Osteocyte (in vitro differentiated cells): ENCODE measurements around the gene HLA-C. TPM values are rescaled to one million over a fixed set of nuclear protein-coding genes. Genes with fewer than 3 reads are reported as not detected.

ENCODE experiments used
- DNase-seq: peaks from one replicate; pipeline ENCODE4 v3.0.0; 2021; ENCODE audit warnings: mixed read lengths; ENCODE audit not compliant: unreplicated experiment; ENCODE audit errors: extremely low spot score
- H3K27ac Mint-ChIP-seq: one replicate; pipeline ENCODE4 v1.8.0; 2021; ENCODE audit warnings: mild to moderate bottlenecking, mixed read lengths; ENCODE audit not compliant: unreplicated experiment
- H3K27me3 Mint-ChIP-seq: one replicate; pipeline ENCODE4 v1.8.0; 2021; ENCODE audit warnings: mixed read lengths; ENCODE audit not compliant: unreplicated experiment
- H3K36me3 Mint-ChIP-seq: one replicate; pipeline ENCODE4 v1.8.0; 2021; ENCODE audit warnings: mixed read lengths; ENCODE audit not compliant: unreplicated experiment
- H3K4me1 Mint-ChIP-seq: one replicate; pipeline ENCODE4 v1.8.0; 2021; ENCODE audit warnings: mixed read lengths; ENCODE audit not compliant: unreplicated experiment
- H3K4me3 Mint-ChIP-seq: one replicate; pipeline ENCODE4 v1.8.0; 2021; ENCODE audit warnings: mild to moderate bottlenecking, moderate library complexity, mixed read lengths; ENCODE audit not compliant: unreplicated experiment
- H3K9me3 Mint-ChIP-seq: one replicate; pipeline ENCODE4 v1.8.0; 2021; ENCODE audit warnings: mixed read lengths; ENCODE audit not compliant: unreplicated experiment
- CTCF ChIP-seq: fragments of 200-600 bp; sonication (generic); IDR thresholded peaks from 2 replicates; pipeline ENCODE4 v1.5.0; 2021; ENCODE audit warnings: antibody characterized with exemption, mild to moderate bottlenecking, moderate library complexity
- long read RNA-seq: library from polyadenylated mRNA; unstranded; transcript quantifications from one replicate; pipeline ENCODE4 v2.0.0, GENCODE V29; 2021
- total RNA-seq: library from RNA; stranded (reverse); gene quantifications from 2 replicates; pipeline ENCODE4 v1.2.1, GENCODE V29; 2021

Gene HLA-C
- 408 and 450 TPM in 2 replicates for total RNA-seq
- long read RNA-seq, transcript HLA-C-208 (6 exons, 1,880 nt), result minor isoform, 6 of 371 reads
- long read RNA-seq, transcript HLA-C-201 (8 exons, 1,536 nt), result major isoform, 316 of 371 reads
- long read RNA-seq, partial matches to known transcripts, result 15 of 371 reads
- long read RNA-seq, other reads (novel, unspliced or antisense), result 34 of 371 reads

- Mint-ChIP-seq H3K4me1 (peaks cover 20% of the 10 kb centered on the region), H3K4me3 (peak within 1 kb of the TSS; percentile 76), H3K27me3 (peaks cover 39% of the 10 kb centered on the region), H3K9me3 (no peaks in the 10 kb centered on the region), H3K36me3 (peaks cover 21% of the 10 kb centered on the region), H3K27ac (peak within 1 kb of the TSS; percentile 81)
- DNase-seq, result peak; percentile 94
- peak; percentile 8 for TF ChIP-seq CTCF
These were observed at the start of gene HLA-C for GRCh38 chr6:31271641-31272357. TSS of gene HLA-C (minus strand) at chr6:31272092. CDS start at chr6:31272071, 21 bp downstream.

DNA sequence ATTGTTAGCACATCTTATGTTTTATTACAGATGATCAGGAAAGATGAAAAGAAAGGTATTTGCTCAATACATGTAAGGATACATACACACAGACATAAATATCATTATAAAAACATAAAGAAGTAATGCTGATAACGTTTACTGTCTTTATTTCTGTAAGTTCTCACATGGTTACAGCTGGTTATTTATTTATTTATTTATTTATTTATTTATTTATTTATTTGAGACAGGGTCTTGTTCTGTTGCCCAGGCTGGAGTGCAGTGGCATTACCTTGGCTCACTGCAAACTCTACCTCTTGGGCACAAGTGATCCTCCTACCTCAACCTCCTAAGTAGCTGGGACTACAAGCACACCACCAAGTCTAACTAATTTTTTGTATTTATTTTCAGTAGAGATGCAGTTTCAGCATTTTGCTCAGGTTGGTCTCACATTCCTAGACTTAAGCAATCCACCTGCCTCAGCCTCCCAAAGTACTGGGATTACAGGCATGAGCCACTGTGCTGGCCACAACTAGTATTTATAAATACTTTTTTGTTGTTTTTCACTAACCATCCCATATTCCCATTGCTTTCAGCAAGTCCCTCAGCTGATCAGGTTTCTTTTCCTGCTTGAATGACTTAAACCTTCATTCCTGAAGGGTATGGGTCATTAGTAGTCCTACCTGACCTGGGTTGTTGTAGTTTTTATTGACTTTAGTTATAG lies 49.3 kb upstream of the HLA-C start:
- Mint-ChIP-seq H3K27ac (no peak overlapping the region), H3K36me3 (no peaks in the 10 kb centered on the region), H3K4me3 (no peak overlapping the region), H3K9me3 (no peaks in the 10 kb centered on the region), H3K27me3 (peaks cover 77% of the 10 kb centered on the region), H3K4me1 (no peaks in the 10 kb centered on the region)
- no peak for DNase-seq
- TF ChIP-seq CTCF, result no peak

- Mint-ChIP-seq H3K9me3 (no peaks in the 10 kb centered on the region), H3K4me3 (no peak overlapping the region), H3K4me1 (no peaks in the 10 kb centered on the region), H3K27ac (no peak overlapping the region), H3K36me3 (no peaks in the 10 kb centered on the region), H3K27me3 (peaks cover 83% of the 10 kb centered on the region)
- no peak for TF ChIP-seq CTCF
- DNase-seq, result no peak
These were observed 45.1 kb upstream of the HLA-C start for GRCh38 chr6:31317036-31317435.

DNA sequence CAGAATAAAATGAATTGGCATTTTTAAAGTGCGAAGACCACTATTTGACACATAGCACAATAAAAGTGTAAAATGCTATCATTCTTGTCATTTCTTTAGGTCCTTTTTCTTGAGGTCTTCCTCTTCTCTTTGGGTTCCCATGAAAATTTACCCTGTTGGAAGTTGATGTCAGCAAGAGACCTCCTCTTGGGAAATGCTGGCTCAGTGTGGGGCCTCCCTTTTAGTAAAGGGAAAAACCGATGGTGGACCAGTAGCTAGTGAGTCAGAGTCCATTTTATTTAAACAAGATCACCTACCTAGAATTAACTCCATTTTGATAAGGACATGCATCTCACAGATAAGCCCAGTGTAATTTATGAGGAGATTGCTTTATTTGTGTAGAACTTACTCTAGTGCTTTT lies 37.7 kb upstream of the HLA-C start:
- no peak overlapping the region for H3K27ac Mint-ChIP-seq
- H3K4me3 Mint-ChIP-seq, result no peak overlapping the region
- TF ChIP-seq CTCF, result no peak
- DNase-seq, result no peak
- H3K4me1 Mint-ChIP-seq, result no peaks in the 10 kb centered on the region
- H3K36me3 Mint-ChIP-seq, result no peaks in the 10 kb centered on the region
- peaks cover 36% of the 10 kb centered on the region for H3K27me3 Mint-ChIP-seq
- H3K9me3 Mint-ChIP-seq, result no peaks in the 10 kb centered on the region

DNA sequence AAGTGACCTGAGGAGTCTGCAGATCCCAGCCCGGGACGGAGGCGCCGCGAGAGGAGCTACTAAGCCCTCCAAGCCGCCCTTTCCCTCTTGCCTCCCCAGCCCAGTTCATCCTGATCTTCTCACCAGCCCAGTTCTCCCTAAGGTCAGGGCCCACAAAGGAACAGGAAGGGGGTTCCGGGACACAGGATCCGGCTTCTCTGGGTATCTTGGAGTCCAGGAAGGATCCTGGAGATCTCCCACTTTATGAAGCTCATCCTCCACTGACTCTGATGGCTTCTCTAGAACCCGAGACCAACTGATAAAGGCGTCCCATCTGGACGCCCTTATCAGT lies 36.9 kb upstream of the HLA-C start:
- H3K4me3 Mint-ChIP-seq, result no peak overlapping the region
- no peak overlapping the region for H3K27ac Mint-ChIP-seq
- H3K9me3 Mint-ChIP-seq, result no peaks in the 10 kb centered on the region
- H3K36me3 Mint-ChIP-seq, result no peaks in the 10 kb centered on the region
- no peaks in the 10 kb centered on the region for H3K4me1 Mint-ChIP-seq
- H3K27me3 Mint-ChIP-seq, result peaks cover 36% of the 10 kb centered on the region
- TF ChIP-seq CTCF, result no peak
- DNase-seq, result no peak
